GM23338 (cell line): ENCODE measurements around the gene NME4. TPM values are rescaled to one million over a fixed set of nuclear protein-coding genes. Genes with fewer than 3 reads are reported as not detected.

Experiments
- ATAC-seq: fragments of 200-7000 bp; cut with Tn5 transposase; 3 replicates; pipeline ENCODE4 v1.9.1; 2020
- DNase-seq: peaks from one replicate; pipeline ENCODE4 v3.0.0-alpha.2; 2015; ENCODE audit warnings: low spot score
- H2AFZ ChIP-seq: fragments of 200-600 bp; sonication (generic); 2 replicates; pipeline ENCODE4 v1.8.0; 2016; ENCODE audit warnings: antibody characterized with exemption, mild to moderate bottlenecking, moderate library complexity
- H3F3A ChIP-seq: fragments of 200-600 bp; sonication (generic); replicated peaks from 2 replicates; pipeline ENCODE4 v1.8.0; 2017; ENCODE audit warnings: antibody characterized with exemption, mixed run types, low read depth
- H3K27ac ChIP-seq: fragments of 200-600 bp; sonication (generic); 2 replicates; pipeline ENCODE4 v1.6.1; 2016; ENCODE audit warnings: low read depth
- H3K27me3 ChIP-seq: fragments of 200-600 bp; sonication (generic); 2 replicates; pipeline ENCODE4 v1.8.0; 2016; ENCODE audit warnings: mild to moderate bottlenecking, mixed run types, moderate library complexity; ENCODE audit not compliant: insufficient read depth
- H3K36me3 ChIP-seq: fragments of 200-600 bp; sonication (generic); 2 replicates; pipeline ENCODE4 v1.8.0; 2016; ENCODE audit warnings: mild to moderate bottlenecking; ENCODE audit not compliant: insufficient read depth
- H3K4me1 ChIP-seq: fragments of 200-600 bp; sonication (generic); 2 replicates; pipeline ENCODE4 v1.8.0; 2016; ENCODE audit warnings: mild to moderate bottlenecking, moderate library complexity; ENCODE audit not compliant: insufficient read depth
- H3K4me2 ChIP-seq: fragments of 200-600 bp; sonication (generic); 2 replicates; pipeline ENCODE4 v1.7.1; 2017; ENCODE audit warnings: mixed run types
- H3K4me3 ChIP-seq: fragments of 200-600 bp; sonication (generic); 2 replicates; pipeline ENCODE4 v1.6.1; 2016; ENCODE audit warnings: mixed run types
- H3K79me2 ChIP-seq: fragments of 200-600 bp; sonication (generic); replicated peaks from 2 replicates; pipeline ENCODE4 v1.8.0; 2017; ENCODE audit warnings: mild to moderate bottlenecking; ENCODE audit not compliant: insufficient read depth
- H3K9me2 ChIP-seq: fragments of 200-600 bp; sonication (generic); 2 replicates; pipeline ENCODE4 v1.8.0; 2017; ENCODE audit not compliant: insufficient read depth
- H4K20me1 ChIP-seq: fragments of 200-600 bp; sonication (generic); replicated peaks from 2 replicates; pipeline ENCODE4 v1.8.0; 2017; ENCODE audit warnings: mild to moderate bottlenecking; ENCODE audit not compliant: insufficient read depth
- H3K27ac Mint-ChIP-seq: 2 replicates; pipeline ENCODE4 v1.8.0; 2020; ENCODE audit warnings: inconsistent platforms, mild to moderate bottlenecking, moderate library complexity, mixed read lengths
- H3K27me3 Mint-ChIP-seq: 3 replicates; pipeline ENCODE4 v1.8.0; 2022; ENCODE audit warnings: low read depth, mild to moderate bottlenecking, moderate library complexity, mixed read lengths, inconsistent platforms; ENCODE audit not compliant: insufficient read depth, poor library complexity
- H3K36me3 Mint-ChIP-seq: 3 replicates; pipeline ENCODE4 v1.8.0; 2021; ENCODE audit warnings: low read depth, mild to moderate bottlenecking, inconsistent platforms, moderate library complexity, mixed read lengths
- H3K4me1 Mint-ChIP-seq: 3 replicates; pipeline ENCODE4 v1.8.0; 2020; ENCODE audit warnings: mild to moderate bottlenecking, inconsistent platforms, mixed read lengths
- H3K4me3 Mint-ChIP-seq: 3 replicates; pipeline ENCODE4 v1.8.0; 2021; ENCODE audit warnings: moderate library complexity, mild to moderate bottlenecking, inconsistent platforms, mixed read lengths
- H3K9me3 Mint-ChIP-seq: 3 replicates; pipeline ENCODE4 v1.8.0; 2020; ENCODE audit warnings: moderate library complexity, mild to moderate bottlenecking, inconsistent platforms, mixed read lengths
- CREB1 ChIP-seq: fragments of 250-450 bp; sonication (Bioruptor Pico); IDR thresholded peaks from 2 replicates; pipeline ENCODE4 v1.5.0; 2020; ENCODE audit warnings: low read depth, mild to moderate bottlenecking, moderate library complexity
- ETS1 ChIP-seq: IDR thresholded peaks from 2 replicates; pipeline ENCODE4 v1.6.1; 2016; ENCODE audit warnings: antibody characterized with exemption
- EZH2 ChIP-seq: fragments of 200-600 bp; sonication (generic); IDR thresholded peaks from one replicate; pipeline ENCODE4 v1.8.0; 2017; ENCODE audit warnings: antibody characterized with exemption, mild to moderate bottlenecking, low read depth; ENCODE audit not compliant: unreplicated experiment
- REST ChIP-seq: IDR thresholded peaks from one replicate; pipeline ENCODE4 v1.6.1; 2018; ENCODE audit warnings: antibody characterized with exemption; ENCODE audit not compliant: unreplicated experiment
- STAT1 ChIP-seq: IDR thresholded peaks from one replicate; pipeline ENCODE4 v1.6.1; 2016; ENCODE audit warnings: antibody characterized with exemption; ENCODE audit not compliant: unreplicated experiment
- ZNF331 ChIP-seq: fragments of 250-450 bp; sonication (Bioruptor Pico); IDR thresholded peaks from 2 replicates; pipeline ENCODE4 v1.5.0; 2020; ENCODE audit warnings: low read depth, mild to moderate bottlenecking, moderate library complexity
- ZNF462 ChIP-seq: fragments of 250-450 bp; sonication (Bioruptor Pico); IDR thresholded peaks from 2 replicates; pipeline ENCODE4 v1.5.0; 2020; ENCODE audit warnings: mild to moderate bottlenecking, moderate library complexity
- polyA plus RNA-seq: library from polyadenylated mRNA; unstranded; fragments of >200 nt; fragmentation: Nextera tagmentation; extraction: Ambion mirVana; gene quantifications from 2 replicates; pipeline ENCODE4 v1.2.1, GENCODE V29; 2016
- total RNA-seq: library from RNA; depleted of rRNA; stranded (reverse); fragments of >200 nt; shearing (Covaris generic); gene quantifications from 2 replicates; pipeline ENCODE4 v1.2.3, GENCODE V29; 2014

NME4 gene
- total and polyA plus RNA-seq, 2 experiments from 2014 or later, result 249 to 511 TPM

DNA sequence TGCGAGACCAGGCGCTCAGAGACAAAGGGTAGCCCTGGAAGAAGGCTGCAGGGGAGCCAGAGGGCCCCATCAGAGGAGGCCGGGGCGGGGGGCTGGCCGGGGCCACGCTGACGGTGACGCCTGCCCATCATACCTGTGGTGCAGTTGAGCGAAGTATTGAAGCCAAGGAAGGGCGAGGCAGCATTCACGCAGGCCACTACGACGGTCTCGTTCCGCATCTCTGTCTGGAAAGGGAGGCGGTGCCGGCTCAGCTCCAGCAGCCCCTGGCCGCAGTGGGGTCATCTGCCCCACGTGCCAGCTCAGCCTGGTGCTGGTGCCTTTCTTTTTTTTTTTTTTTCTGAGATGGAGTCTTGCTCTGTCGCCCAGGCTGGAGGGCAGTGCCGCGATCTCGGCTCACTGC lies 21.8 kb upstream of the NME4 start:
- Histone ChIP-seq H3K4me3 (no peak overlapping the region), H4K20me1 (peaks cover 5% of the 10 kb centered on the region), H3K36me3 (peaks cover 3% of the 10 kb centered on the region; the same call in 1 of the 2 replicates), H3F3A (peaks cover 8% of the 10 kb centered on the region; the same call in 1 of the 2 replicates), H3K9me2 (no peaks in the 10 kb centered on the region), H3K4me2 (no peak overlapping the region), H3K27ac (no peak overlapping the region), H2AFZ (no peak overlapping the region), H3K79me2 (peaks cover 18% of the 10 kb centered on the region), H3K4me1 (peaks cover 8% of the 10 kb centered on the region), H3K27me3 (no peaks in the 10 kb centered on the region)
- H3K27ac Mint-ChIP-seq, result no peak overlapping the region
- peaks cover 9% of the 10 kb centered on the region for H3K27me3 Mint-ChIP-seq
- H3K9me3 Mint-ChIP-seq, result no peaks in the 10 kb centered on the region; the same call in 2 of the 3 replicates
- DNase-seq, result no peak
- TF ChIP-seq ZNF462 (CRISPR knock-in tag) (no peak), EZH2 (no peak), CREB1 (CRISPR knock-in tag) (no peak), ZNF331 (CRISPR knock-in tag) (no peak), ETS1 (no peak), REST (no peak), STAT1 (no peak)
- peaks cover 16% of the 10 kb centered on the region for H3K36me3 Mint-ChIP-seq
- peaks cover 17% of the 10 kb centered on the region; the same call in 2 of the 3 replicates for H3K4me1 Mint-ChIP-seq
- H3K4me3 Mint-ChIP-seq, result no peak overlapping the region
- ATAC-seq, result no peak
